ENCODE results near the gene CHPF2.

Gene CHPF2

GRCh38 chr7:151232091-151232916 is at the start of gene CHPF2:
CHPF2 (plus strand) TSS chr7:151232483; CDS start chr7:151234012, 1,529 bp downstream.
- peak; percentile 47 for DNase-seq

GRCh38 chr7:151185762-151186639 is 46.3 kb upstream of the CHPF2 start:
- DNase-seq: no peak

- no peak for DNase-seq
These were observed 45.5 kb upstream of the CHPF2 start, which contains the start of gene ASB10 for GRCh38 chr7:151186640-151187408. ASB10 (minus strand) TSS chr7:151187250; CDS start chr7:151187130, 120 bp downstream.

DNA sequence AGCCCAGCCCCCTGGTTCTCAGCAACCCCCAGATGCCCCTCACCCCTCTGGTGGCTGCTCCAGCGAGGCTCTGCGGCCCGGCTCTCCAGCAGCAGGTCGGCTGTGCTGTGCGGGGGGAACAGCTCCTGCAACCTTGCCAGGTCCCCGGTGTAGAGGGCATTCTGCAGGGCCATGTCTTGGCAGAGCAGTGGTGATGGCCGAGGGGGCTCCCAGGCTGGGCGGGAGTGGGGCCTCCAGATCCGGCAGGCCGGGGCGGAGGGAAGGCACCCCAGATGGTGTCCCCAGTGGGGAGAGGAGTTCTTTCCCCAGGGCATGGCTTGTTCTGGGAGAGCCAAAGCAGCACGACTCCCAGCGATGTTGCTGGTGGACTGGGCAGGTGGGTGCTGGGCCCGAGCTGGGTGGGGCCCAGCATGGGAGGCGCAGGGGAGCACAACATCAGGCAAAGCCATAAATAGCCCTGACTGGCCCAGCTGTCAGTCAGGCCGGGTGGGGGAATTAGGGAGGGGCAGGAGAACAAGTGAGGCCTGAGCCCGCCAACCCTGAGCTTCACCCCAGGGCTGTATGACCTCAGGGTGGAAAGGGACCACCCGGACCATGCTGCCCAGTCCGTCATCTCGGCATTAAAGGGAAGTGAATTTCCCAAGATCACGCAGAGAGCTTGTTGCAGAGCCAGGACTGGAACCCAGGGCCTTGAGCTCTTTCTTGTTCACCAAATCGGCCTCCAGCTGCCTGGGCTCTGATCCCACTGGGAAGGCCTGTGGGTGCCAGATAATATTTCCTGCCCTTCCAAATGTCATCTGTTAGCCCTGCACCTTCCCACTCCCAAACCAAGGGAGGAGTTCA is 44.7 kb upstream of the CHPF2 start:
- no peak for DNase-seq

GRCh38 chr7:151188252-151188542 is 44.1 kb upstream of the CHPF2 start:
- DNase-seq: no peak

GRCh38 chr7:151189038-151189437 is 43.2 kb upstream of the CHPF2 start:
- no peak for DNase-seq

- DNase-seq: no peak
These were observed 40.7 kb upstream of the CHPF2 start for GRCh38 chr7:151191544-151191943.

DNA sequence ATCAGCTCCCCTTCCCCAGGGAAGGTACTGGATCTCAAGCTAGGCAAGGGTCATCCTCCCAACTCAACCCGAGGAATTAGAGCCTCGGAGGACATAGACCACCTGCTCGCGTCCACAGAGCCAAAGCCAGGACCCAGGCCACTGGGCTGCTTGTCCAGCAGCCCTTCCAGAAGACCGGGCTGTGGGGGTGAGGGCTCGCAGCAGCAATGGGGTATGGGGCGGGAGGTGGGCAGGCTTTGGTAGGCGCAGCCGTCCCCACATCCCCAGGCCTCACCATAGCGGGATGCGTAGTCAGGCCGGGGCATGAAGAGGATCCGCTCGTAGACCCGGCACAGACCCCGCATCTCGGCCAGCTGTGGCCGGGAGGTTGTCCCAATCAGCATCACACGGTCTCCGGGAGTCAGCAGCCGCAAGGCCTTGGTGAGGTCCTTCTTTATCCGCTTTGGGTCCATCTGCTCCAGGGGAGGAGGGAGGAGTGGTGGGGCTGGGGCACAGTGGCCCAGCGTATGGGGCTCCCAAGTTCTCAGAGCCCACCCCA is 40.2 kb upstream of the CHPF2 start:
- no peak for DNase-seq

GRCh38 chr7:151193203-151193978 is 38.9 kb upstream of the CHPF2 start:
- no peak for DNase-seq

GRCh38 chr7:151194188-151194587 is 38.1 kb upstream of the CHPF2 start:
- no peak for DNase-seq

- DNase-seq: no peak
These were observed 36.5 kb upstream of the CHPF2 start for GRCh38 chr7:151195616-151196450.

- no peak for DNase-seq
These were observed 34.4 kb upstream of the CHPF2 start for GRCh38 chr7:151197932-151198331.

DNA sequence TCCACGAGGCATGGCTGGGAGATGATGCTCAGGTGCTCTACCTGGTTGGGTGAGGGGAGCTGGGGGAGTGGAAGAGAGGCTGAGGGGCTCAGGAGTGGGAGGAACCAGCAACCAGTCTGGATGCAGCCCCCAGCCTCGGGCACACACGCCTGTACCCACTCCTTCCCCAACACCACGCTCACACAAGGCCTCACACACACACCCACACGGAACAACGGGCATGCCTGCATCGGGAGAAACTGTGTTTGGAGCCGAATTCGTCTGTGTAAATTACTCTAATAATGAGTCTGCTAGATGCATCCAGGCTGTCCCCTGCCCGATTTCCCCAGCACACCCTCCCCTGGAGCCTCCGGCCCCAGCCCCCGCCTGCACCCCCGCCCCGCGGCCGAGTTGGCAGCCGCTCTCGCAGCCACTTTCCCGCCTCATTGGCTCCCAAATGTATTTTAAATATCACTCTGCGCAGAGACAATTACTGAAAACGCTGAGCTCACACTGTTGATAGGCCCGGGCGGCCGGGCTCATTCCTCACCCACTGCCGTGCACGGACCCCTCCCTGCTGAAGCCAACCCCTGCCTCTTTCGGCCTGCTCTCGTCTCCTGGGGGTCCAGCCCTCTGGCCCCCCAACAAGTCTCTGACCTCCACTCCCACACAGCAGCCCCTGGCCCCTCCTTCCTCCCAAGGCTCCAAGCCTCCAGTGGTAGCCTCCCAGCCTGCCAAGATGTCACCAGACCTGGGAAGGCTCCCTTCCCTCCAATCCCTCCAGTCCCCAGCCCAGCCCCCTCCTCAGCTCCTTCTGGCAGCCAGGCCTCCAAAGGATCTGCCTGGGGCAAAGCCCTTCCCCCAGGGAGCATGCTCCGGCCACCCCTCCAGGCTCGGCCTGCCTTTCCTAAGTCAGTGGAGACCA is 33.1 kb upstream of the CHPF2 start:
- no peak for DNase-seq

DNA sequence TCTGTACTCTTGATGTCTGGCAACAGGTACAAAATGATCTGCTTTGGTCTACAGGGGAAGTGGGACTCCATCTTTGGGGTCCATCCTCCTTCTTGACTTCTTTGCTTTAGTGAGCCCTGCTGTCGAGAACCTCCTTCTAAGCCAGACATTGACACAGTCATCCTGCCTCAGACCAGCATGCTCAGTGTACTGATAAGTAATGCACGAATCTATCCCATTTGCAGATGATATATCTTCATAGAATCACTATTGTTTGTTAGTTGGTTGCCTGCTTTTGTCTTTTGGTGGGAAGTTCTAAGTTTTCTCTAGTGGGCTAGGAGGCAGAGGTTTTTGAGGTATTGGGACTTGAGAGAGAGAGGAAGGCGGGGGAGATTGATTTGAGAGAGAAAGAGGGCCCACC is 30.9 kb upstream of the CHPF2 start:
- no peak for DNase-seq

DNA sequence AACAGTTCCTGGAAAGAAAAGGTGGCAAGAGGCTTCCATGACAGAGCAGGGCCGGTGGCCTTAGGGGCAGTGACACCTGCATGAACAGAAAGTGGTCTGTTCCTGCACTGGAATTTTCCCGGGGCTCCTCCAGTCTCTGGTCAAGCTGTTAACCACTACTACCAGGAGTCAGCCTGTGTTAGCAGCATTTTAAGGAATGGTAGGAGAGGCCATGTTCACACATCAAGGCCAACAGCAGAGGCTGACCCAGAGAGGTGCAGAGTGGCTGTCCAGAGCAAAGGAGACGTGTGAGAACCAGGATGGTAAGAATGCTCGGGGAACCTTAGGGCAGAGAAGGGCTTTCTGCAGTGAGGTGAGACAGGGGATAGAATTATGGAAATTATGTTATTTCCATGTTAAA is 30.5 kb upstream of the CHPF2 start:
- DNase-seq: no peak

- DNase-seq: no peak
These were observed 29.4 kb upstream of the CHPF2 start for GRCh38 chr7:151202836-151203235.

DNA sequence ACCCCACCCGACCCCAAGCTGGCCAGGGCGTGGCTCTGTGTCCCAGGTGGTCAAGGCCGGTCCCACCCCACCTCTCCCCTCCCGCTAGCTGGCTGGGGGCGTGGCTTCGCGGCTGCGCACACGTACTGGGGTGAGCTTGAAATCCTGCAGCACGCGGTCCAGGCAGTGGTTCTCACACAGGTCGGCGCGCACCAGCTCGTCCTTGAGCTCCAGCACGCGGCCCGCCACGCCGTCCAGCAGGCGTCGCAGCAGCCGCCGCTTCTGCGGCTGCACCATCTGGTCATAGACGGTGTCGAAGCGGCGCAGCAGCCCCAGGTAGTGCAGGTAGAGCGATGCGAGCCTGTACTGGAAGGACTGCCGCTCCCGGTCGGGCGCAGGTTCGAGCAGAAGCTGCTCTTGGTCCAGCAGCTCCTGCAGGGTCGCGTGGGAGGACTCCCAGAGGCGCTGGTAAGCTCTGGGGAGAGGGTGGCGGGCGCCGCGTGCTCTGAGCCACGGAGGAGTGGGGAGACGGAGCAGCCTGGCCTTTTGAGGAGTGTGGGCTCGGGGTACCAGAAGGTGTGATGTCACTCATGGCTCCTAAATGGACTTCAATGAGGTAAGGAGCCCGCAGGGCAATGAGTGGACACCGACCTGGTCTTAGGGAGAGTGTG is 27.8 kb upstream of the CHPF2 start:
- no peak for DNase-seq

DNA sequence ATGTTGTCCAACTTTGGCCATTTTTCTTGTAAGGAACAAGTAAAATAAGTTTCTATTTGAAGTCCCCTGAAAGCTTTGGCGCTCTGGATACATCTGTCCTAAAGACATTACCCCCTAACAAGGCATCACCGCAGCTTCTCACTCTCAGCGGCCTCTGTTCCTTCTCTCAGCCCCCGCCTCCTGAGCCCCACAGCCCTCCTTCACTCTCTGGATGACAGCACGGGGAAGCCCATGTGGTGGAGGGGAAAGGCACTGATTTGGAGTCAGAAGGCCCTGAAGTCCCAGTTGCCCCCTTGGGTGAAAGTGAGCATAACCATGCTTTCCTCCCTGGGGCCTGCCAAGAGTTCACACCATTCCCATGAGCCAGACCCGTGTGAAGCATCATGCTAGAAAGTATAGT is 26.6 kb upstream of the CHPF2 start:
- DNase-seq: no peak

GRCh38 chr7:151206914-151207313 is 25.4 kb upstream of the CHPF2 start:
- no peak for DNase-seq
